Endometrium (tissue), 2 donors: ENCODE measurements around the gene KRT4.
"Not testable (repeated sequence)": the region's sequence is repeated elsewhere in the genome, so short reads cannot be mapped to it uniquely, and the experiment has no call there.

ENCODE experiments used
- FAIRE-seq: peaks from 2 replicates; lab custom pipeline; 2012; peaks lifted over from hg19 to GRCh38; lab: Jason Lieb, UNC
- donor health status: control.
- donor health status: control.

Gene KRT4

DNA sequence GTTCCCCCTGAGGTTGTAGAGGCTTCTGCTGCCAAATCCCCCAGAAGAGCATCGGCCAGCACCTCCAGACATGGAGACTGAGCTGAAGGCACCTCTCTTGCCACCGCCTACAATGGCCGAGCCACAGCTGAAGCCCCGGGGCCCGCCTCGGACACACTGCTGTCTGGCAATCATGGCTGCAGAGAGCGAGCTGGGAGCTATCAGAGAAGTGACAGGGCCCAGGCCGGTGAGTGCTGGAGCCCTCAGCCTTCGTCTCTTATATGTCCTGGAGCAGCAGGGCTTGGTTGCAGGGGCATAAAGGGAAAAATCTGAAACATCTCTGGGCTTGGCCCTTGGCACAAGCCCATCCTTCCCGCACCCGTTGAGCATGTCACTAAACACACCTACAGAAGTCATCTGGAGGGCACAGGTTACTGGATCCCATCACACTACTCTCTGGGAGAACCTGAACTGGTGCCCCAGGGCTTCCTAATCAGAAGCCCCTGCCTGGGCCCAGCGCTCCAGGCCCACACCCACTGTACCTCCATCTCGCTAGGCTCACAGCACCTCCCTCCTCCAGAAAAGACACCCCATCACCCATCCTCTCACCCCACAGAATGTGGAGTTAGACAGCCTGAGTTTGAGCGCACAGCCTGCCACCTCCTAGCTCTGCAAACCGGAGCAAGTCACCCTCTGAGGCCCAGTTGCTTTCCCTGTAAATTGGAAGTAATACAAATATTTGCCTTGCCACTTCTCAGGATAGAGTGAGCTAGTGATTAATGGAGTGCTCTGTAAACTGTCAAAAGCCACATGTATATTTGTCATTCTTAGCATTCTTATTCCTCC is at the start of gene KRT4:
KRT4 (minus strand) TSS at position 232 of the 825 bp plus-strand sequence; CDS start at position 174, 58 bp downstream.
- FAIRE-seq, result no peak

DNA sequence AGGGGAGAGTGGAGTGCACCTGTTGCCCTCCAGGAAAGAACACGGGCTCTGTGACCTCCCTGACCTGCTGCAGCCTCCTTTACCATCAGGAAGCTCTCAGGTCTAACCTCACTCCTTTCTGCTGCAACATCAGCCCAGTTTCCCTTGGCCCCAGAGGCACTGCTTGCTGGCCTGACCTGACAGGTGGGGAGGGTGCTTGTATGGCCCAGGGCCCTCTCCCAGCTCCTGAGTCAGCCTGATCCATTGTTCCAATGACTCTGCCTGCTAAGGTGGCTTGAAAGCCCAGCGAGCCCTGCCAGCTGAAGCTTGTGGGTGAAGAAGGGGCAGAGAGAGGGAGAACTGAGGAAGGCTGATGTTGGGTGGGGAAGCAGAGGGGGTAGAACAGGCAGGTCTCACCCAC is 48.1 kb upstream of the KRT4 start:
- FAIRE-seq, result no peak

DNA sequence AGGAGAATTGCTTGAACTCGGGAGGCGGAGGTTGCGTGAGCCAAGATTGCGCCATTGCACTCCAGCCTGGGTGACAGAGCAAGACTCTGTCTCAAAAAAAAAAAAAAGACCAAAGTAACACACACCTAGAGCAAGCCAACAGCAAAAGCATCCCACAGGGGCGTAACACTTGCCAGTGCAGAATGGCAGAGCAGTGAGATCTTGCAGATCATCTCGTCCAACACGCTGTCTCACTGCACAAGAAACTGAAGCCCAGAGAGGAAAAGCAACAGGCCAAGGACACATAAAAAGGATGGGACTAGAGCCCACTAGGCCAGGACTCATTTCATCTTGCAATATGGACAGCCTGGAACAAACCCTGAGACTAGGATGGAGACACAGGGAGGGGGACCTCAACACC is 47.6 kb upstream of the KRT4 start:
- no peak for FAIRE-seq

DNA sequence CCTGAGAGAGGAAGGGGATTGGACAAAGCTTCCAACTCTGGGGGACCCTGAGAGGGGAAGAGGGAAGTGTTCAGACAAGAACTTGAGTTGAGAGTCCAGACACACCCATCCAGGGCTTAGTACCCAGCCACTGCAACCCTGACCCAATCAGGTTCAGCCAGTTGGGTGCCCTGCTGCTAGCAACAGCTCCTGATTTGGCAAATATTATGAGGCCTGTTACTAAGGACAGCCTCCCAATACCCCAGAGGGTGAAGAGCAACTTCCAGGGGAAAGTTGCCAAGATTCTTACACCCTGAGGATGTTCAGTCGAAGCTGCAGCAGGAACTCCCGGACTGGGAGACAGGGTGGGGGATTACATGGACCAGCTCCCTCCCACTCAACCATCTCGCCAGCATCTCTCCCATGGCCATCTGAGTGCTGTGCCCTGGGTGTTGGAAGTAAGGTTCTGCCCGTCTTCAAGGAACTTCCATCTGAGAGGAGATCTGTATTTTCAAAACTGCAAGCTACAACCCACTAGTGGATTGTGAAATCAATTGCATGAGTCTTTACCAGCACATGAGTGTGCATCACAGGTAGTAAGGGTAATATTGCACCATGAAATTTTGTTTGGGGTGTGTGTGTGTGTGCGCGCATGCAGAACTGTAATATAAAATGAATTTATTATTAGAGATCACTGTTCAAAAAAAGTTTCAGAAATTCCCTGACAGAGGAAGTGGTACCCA is 46.3 kb upstream of the KRT4 start:
- no peak for FAIRE-seq

DNA sequence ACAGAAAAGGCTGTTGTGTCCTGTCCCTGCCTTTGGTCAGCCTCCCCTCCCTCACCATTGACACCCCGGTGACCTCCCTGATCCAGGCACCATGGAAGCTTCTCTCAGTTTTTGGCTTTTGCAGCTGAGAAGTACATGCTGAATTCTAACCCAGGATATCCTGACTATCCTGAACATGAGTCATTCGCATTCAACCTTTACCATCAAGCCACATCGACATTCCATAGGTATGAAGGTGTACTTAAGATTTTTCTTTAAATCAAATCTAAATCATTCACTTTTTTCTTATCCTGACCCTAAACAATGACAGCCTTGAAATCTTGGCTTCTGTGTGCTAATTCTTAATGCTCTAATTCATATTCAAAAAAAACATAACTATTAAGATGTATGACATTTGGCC is 43.6 kb upstream of the KRT4 start:
- FAIRE-seq, result no peak

DNA sequence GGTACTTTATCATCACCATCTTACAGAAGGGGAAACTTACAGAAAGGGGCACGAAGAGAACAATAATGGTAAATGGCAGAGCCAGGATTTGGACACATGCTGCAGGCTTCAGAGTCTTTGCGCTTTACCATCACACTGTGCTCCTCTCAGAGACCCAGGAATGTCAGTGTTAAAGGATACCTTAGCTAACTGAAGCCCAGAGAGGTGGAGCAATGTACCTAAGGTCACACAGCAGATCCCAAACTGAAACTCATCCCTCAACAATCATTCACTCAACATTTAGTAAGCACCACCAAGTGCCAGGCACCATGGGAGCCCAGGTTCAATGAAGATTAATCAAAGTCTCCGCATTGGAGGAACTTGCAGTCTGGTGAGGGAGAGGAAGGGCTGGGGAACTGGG is 42.9 kb upstream of the KRT4 start:
- no peak for FAIRE-seq

DNA sequence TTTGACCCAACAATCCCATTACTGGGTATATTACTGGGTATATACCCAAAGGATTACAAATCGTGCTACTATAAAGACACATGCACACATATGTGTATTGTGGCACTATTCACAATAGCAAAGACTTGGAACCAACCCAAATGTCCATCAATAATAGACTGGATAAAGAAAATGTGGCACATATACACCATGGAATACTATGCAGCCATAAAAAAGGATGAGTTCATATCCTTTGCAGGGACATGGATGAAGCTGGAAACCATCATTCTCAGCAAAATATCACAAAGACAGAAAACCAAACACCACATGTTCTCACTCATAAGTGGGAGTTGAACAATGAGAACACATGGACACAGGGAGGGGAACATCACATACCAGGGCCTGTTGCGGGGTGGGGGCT is 42.2 kb upstream of the KRT4 start:
- FAIRE-seq, result not testable (repeated sequence)

DNA sequence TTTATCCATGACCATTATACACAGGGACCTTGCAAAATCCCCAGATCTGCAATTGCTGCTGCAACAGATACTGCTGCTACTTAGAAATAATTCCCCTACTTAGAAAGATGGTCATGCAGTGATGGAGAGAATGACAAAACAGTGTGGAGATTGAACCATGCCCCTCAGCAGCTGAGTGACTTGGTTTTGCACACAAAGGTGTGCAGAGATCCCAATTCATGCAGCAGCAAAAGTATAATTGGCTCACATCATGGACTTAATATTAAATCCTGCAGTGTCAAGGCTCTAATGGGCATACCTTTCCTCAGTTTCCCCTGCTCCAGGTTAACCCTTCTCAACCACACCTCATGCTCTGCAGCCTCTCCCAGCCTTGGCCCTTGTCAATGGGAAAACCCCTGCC is 37.9 kb upstream of the KRT4 start:
- FAIRE-seq, result no peak

DNA sequence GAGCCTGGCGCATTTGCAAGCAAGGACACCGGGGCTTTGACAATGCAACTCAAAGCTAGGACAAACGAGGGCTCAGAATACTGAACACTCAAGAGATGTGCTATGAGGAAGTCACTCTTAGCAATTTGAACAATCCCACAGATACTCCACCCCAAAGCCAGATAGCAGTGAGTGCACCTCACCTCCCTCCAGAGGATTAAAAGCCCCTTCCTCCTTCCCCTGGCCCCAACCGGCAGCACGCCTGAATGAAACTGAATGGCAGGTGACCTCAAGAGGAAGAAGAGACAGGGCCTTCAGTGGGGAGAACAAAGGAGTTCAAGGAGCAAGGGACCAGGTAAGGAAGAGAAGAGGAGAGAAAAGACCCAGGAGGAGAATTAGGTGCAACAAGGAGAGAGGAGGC is 36.8 kb upstream of the KRT4 start:
- no peak for FAIRE-seq

DNA sequence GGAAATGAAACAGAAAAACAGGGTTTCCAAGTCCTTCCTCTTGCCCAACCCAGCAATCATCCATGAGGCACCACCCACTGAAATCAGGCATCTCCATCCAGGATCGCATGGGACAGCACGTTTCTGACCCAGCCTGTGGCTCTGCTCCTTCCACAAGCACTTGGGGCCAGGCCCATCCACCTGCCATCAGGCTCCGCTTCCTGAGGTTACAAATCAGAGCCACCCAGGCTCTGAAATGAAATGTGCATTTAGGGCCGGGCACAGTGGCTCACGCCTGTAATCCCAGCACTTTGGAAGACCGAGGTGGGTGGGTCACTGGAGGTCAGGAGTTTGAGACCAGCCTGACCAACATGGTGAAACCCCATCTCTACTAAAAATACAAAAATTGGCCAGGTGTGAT is 35.6 kb upstream of the KRT4 start:
- FAIRE-seq, result no peak

DNA sequence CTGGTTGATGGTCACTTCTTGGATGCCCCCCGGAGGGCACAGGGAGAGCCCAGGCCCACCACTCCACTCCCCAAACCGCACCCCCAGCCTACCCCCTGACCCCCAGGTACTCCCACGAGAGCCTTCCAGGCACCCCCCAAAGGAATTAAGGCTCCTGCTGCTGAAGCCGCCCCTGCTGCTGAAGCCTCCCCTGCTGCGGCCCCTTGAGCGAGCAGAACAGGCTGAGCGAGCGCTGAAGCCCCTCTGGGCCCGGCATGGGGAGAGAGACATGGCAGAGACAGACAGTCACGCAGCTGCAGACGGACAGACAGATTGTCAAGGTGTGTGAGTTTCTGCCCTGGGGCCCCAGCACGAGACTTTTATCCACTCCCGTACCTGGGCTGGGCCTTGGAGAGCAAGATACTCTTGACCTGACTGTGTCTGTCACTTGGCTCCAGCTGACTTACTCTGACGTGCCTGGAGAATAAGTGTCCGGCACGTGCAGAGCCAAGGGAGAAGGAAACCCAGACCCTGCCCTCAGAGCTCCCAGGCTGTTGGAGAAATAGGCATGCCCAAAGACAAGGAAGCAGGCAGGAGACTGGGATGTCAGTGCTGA is 34.8 kb upstream of the KRT4 start, which contains the start of gene KRT78:
KRT78 (minus strand) TSS at position 334 of the 595 bp plus-strand sequence; CDS start at position 270, 64 bp downstream.
- no peak for FAIRE-seq

DNA sequence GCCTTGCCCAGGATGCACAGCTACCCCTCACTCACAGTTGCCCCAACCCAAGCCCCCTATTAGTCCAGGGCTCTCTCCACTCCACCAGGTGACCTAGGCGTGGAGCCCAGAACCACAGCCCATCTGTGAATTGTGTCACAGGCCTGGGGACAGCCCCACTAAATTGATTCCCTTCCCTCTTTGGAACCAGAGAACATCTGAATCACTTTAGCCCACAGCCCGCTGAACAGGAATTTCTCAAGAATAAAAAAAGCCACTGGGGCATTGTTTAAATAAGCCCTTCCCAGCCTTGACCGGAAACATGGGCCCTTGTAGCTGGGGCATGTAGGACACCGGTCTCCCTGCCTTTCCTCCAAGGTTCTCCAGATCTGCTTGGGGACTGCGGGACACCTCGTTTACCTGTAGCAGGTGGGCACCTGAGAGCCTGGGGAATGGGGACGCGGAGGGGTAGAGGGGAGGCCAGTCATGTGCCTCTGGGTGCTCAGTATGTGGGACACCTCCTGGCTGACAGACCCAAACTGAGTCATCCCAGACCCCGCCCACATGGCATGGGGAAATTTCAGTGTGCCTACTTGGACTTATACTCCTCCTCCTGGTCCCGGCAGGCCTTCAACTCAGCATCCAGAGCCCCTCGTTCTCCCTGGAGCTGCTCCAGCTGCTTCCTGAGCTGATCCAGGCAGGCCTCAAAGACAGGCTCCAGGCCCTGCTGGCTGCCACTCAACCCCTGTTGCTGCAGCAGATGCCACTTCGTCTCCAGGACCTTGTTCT is 33.6 kb upstream of the KRT4 start:
- no peak for FAIRE-seq

DNA sequence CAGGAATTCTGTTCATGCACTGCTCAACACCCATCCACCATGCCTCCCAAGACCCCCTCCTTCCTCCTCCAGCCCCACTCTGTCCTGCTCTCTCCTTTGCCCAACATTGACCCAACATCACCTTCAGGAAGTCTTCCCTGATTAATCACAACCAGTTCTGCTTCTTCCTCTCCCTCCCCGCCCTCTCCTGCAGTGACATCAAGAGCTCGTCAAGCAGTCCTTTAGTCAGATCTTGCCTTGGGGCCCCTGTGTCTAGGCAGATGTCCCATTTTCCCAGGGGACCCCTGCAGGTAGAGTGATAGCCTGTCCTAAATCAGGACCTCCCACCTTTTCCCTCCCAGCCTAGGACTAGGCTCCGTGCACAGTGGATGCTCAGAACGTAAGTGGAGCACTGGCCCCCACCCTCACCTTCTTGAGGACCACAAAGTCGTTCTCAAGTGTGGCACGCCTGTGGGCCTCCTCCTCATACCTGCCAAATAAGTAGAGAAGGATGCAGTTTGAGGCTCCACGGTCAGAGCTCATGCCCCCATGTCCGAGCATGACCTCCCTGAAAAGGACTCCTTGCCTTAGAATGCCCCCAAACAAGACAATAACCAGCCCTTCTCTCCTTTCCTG is 32.5 kb upstream of the KRT4 start:
- FAIRE-seq, result no peak

DNA sequence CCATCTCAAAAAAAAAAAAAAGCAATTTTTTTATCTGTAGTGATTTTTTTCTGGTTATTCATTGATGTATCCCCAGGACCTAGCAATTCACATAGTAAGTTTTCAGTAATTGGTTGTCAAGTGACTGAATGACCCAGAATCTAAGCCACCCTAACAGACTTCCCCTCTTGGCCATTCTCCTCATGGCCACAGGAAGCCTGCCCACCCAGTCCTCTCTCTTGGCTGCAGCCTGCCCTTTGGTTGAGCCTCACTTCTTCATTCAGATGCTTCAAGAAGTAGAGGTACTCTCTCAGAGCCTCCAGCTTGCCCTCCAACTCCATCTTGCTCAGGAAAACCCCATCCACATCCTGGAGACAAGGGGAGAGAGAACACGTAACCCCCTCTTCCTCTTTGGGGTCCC is 32.0 kb upstream of the KRT4 start:
- no peak for FAIRE-seq

DNA sequence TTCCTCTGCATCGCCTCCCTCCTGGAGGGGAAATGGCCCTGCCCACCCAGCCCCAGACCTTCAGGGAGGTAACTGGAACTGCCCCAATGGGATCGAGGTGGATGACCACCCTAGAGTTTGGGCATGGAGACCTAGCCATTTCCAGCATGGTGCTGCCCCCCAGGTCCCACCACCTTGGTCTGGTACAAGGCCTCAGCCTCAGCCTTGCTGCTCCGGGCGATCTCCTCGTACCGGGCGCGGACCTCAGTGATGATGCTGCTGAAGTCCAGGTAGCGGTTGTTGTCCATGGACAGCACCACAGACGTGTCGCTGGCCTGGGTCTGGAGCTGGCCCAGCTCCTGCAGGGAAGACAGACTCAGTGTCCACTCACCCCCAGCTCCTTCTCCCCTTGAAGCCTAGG is 30.5 kb upstream of the KRT4 start:
- FAIRE-seq, result no peak

DNA sequence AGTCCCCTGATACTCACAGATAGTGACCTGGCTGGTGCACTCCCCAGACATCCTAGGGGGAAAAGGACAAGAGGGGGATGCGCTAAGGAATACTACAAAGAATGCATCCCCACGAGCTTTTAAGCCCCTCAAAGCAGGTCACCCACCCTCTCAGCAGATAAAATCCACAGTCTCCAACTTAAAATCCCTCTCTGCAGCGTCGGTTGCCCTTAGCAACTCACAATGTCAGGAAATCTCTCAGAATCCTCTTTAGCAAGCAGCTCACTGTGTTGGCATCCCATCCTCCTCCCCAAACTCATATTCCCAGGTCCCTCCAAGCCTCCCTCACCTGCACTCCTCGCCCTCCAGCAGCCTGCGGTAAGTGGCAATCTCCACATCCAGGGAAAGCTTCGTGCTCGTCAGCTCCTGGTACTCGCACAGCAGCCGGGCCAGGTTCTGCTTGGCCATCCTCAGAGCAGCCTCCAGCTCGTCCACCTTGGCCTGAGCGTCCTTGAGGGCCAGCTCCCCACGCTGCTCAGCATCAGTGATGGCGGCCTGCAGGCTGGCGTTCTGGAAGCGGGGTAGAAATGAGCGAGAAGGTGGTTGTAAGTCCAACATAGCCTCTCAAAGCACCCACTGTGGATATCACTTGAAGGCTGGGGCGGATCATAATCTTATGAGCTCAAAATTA is 25.7 kb upstream of the KRT4 start:
- no peak for FAIRE-seq

DNA sequence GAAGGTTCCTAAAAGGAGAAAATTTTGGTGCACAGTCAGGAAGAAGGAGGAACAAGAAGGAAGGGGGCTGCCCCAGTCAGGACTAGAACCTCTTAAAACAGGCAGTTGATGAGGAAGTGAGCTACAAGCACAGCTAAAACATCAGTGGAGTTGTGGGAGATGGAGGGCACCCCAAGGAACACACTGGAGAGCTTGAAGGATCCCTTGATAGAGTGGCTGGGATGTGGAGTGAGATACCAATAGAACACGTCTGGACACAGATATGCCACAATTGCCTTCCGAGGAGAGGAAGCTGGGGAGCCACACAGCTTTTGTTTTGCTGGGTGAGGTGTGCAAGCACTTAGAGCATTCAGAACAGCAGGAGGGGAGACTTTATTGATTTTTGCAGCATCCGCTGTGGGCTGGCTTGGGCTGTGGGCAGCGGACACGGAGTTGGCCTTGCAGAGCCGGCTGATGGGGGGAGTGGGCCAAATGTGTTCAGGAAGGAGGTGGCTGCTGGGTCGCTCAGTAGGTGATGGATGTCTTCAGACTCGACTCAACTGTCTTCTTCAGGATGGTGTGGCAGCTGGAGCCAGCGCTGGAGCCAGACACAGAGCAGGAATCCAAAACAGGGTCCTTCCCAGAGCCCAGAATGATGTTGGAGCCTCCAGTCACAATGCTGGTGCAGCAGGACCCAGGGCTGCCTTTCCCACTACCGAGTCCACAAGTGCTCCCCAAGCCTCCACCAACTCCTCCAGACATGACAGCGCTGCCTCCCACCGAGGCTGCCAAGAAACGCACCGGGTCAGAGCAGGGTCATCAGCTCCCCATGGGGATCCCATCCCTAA is 24.9 kb upstream of the KRT4 start:
- FAIRE-seq, result no peak

DNA sequence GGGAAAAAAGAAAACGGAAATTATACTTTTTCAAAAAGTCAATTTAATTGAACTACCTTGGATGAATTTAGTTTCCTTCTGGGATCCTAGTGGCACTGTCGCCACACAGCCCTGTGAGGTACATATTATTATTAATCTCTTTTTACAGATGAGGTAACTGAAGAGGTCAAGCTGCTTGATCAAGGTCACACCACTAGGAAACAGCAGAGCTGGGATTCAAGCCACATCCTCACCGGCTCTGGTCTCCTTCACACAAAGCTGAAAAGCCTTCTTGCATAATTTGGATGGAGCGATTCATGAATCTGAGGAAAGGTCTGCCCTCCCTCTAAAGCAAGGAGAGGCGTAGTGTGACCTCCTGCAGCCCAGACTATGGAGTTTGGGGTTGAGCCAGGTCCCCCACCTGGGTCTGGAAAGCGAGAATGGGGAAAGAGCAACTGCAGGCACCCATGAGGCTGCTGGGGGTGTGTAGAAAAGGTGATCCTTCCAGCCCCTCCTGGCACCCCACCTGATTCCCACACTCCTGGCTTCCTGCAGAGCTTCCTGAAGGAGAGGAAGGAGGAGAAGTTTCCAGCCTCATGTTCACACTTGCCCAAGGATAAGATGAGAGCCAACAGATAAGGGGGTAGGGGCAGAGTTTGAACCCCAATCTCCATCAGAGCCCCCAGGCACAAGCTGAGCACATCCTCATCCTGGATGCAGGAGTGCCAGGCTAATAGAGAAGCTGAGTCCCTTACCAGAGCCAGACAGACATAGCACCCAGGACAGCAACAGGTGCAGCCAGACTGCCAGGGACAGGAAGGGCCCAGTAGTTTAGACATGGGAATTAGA is 24.1 kb upstream of the KRT4 start:
- FAIRE-seq, result no peak

DNA sequence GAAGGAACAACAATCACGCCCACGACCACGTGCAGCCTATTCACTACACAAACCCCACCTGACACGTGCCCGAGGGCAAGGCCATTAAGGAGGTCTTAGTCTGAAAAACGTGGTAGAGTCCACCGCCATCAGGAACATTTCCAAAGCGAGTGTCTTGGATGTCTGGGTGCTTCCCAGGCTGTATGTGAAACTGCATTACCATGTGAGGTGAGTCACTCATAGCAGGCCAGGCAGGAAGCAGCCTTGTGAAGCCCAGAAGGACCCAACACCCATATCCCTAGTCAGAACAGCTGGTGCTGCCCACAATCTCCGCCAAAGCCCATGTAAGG is 23.5 kb upstream of the KRT4 start:
- no peak for FAIRE-seq
